Measurements from ENCODE around the gene AGO4. TPM values are rescaled to one million over a fixed set of nuclear protein-coding genes. Genes with fewer than 3 reads are reported as not detected.
A peak's percentile ranks its signal among the peaks of the same experiment; 100 is the strongest.

AGO4 gene
- polyA plus RNA-seq, 3 donors: 20.0 to 46.9 (median 24.0) TPM

DNA sequence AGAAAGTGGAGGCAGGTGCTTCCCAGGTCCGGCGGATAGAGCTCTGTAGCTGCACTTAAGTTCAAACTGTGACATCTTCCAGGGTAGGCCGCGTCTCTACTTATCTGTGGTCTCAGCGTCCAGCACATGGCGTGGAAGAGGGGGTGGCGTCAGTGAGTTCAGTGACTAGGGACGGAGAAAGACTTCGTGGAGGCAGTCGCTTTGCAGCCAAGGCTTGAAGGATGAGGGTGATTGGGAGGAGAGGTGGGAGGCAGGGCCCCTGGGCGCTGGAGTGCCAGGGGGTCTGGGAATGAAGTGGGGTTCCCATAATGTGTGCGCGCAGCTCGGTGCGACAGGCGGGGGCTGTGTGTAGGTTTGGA lies 74.7 kb downstream of the AGO4 start:
- H3K36me3 ChIP-seq (replicated peaks in 1 of 2; ENCODE audit: control insufficient read depth in 1 of 2, insufficient read depth in 2 of 2, low read length in 2 of 2): no peaks in the 10 kb centered on the region
- peak overlapping the region in 1 of 3 experiments; percentile 98 for H3K4me3 ChIP-seq (replicated peaks in 1 of 3; ENCODE audit: low read depth in 2 of 3, low read length in 3 of 3)
- peaks cover 0 to 5% (median 1%) of the 10 kb centered on the region in 3 donors for H3K27me3 Mint-ChIP-seq (ENCODE audit: low read depth in 3 of 3)
- peak overlapping the region; percentile 53 to 69 for H3K4me3 Mint-ChIP-seq
- H3K27ac ChIP-seq (ENCODE audit: low read depth in 1 of 2, low read length in 2 of 2): no peak overlapping the region
- no peaks in the 10 kb centered on the region for H3K9me3 ChIP-seq (replicated peaks in 1 of 2; ENCODE audit: control insufficient read depth in 1 of 2, insufficient read depth in 1 of 2, low read length in 2 of 2)
- no peaks in the 10 kb centered on the region for H3K27me3 ChIP-seq (ENCODE audit: control insufficient read depth in 2 of 2, insufficient read depth in 2 of 2, low read length in 2 of 2)
- H3K36me3 Mint-ChIP-seq: peaks cover 0 to 2% of the 10 kb centered on the region in 2 donors
- peaks cover 50% of the 10 kb centered on the region for H3K79me2 ChIP-seq (ENCODE audit: insufficient read depth, low read length)
- TF ChIP-seq, protein P1, sequence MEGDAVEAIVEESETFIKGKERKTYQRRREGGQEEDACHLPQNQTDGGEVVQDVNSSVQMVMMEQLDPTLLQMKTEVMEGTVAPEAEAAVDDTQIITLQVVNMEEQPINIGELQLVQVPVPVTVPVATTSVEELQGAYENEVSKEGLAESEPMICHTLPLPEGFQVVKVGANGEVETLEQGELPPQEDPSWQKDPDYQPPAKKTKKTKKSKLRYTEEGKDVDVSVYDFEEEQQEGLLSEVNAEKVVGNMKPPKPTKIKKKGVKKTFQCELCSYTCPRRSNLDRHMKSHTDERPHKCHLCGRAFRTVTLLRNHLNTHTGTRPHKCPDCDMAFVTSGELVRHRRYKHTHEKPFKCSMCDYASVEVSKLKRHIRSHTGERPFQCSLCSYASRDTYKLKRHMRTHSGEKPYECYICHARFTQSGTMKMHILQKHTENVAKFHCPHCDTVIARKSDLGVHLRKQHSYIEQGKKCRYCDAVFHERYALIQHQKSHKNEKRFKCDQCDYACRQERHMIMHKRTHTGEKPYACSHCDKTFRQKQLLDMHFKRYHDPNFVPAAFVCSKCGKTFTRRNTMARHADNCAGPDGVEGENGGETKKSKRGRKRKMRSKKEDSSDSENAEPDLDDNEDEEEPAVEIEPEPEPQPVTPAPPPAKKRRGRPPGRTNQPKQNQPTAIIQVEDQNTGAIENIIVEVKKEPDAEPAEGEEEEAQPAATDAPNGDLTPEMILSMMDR (IDR thresholded peaks at IDR 0.05): no peak
- H2AFZ ChIP-seq (ENCODE audit: insufficient read depth, low read depth, low read length, poor library complexity, severe bottlenecking): no peak overlapping the region
- H4K20me1 ChIP-seq (ENCODE audit: insufficient read depth, low read length): peaks cover 34% of the 10 kb centered on the region
- peak overlapping the region in 4 of 7 donors; percentile 31 to 80 (median 52) for H3K27ac Mint-ChIP-seq
- H3K4me2 ChIP-seq (replicated peaks; ENCODE audit: extremely low read depth, low read length, poor library complexity, severe bottlenecking): peak overlapping the region; percentile 100
- intact Hi-C loops (cut with micrococcal nuclease): loop anchor here in 1 of 2 donors (5.0 kb wide), 1 partner anchor 50 kb away; the partner anchor contains the start of gene AGO3
- DNase-seq: no peak
- H3K9me3 Mint-ChIP-seq: no peaks in the 10 kb centered on the region
- peaks cover 46 to 48% of the 10 kb centered on the region in 2 donors for H3K4me1 ChIP-seq (ENCODE audit: control insufficient read depth in 1 of 2, insufficient read depth in 2 of 2, low read length in 2 of 2)
- 73% methylated on average over 11 of the region's 16 CpGs for WGBS (ENCODE audit: insufficient coverage)
- peaks cover 47% of the 10 kb centered on the region for H3K4me1 Mint-ChIP-seq
- no peak overlapping the region for H3K9ac ChIP-seq (ENCODE audit: insufficient read depth, low read length, poor library complexity, severe bottlenecking)

DNA sequence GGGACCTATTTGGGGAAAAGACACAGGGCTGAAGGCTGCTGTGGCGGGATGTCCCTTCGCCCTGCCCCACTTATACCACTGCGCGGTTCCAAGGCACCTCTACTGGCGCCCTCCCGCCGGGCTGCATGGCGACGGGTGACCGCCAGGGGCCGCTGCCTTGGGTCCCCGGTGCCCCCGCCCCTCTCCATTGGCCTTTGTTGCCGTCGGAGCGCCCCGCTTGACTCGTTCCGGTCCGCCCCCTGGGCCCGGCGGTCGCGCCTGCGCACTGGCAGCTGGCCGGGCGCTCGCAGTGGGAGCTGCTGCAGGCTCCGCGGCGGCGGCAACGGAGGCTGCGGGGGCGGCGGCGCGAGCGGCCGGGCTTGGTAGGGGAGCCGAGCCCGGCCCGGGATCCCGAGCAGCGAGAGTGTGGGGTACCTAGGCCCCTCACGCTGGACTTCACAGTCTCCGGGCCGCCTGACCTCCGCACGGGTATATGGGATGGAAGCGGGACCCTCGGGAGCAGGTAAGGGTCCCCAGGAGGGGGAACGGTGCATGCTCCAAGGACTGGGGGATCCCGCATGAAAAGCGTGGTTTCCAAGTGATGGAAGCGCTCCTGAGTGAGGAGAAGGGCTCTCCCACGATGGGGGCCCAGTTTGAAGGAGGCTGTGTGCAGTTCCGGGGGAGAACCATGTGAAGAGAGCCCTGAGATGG lies 75.3 kb downstream of the AGO4 start, which contains the start of gene AGO1:
TSS of gene AGO1 (plus strand) at position 265 of the 690 bp plus-strand sequence. CDS start at position 478, 213 bp downstream.
- intact Hi-C loops (cut with micrococcal nuclease): loop anchor here in 1 of 2 donors (5.0 kb wide), 1 partner anchor 49 kb away; the partner anchor contains the start of gene AGO3
- TF ChIP-seq, protein P1 (IDR thresholded peaks at IDR 0.05): peak; percentile 98
- H3K36me3 Mint-ChIP-seq: peaks cover 0 to 5% of the 10 kb centered on the region in 2 donors

More for the DNA sequence above, 75.3 kb downstream of the AGO4 start, which contains the start of gene AGO1:
- Mint-ChIP-seq H3K9me3 (no peaks in the 10 kb centered on the region), H3K27me3 (ENCODE audit: low read depth in 3 of 3) (peaks cover 0 to 5% (median 1%) of the 10 kb centered on the region in 3 donors), H3K4me3 (peak within 1 kb of the TSS; percentile 95), H3K4me1 (peaks cover 52% of the 10 kb centered on the region), H3K27ac (peak within 1 kb of the TSS; percentile 76 to 93 (median 88))
- Histone ChIP-seq H3K4me2 (replicated peaks; ENCODE audit: extremely low read depth, low read length, poor library complexity, severe bottlenecking) (peak within 1 kb of the TSS; percentile 100), H3K4me3 (replicated peaks in 1 of 3; ENCODE audit: low read depth in 2 of 3, low read length in 3 of 3) (peak within 1 kb of the TSS; percentile 94 to 98 (median 95)), H3K9me3 (replicated peaks in 1 of 2; ENCODE audit: control insufficient read depth in 1 of 2, insufficient read depth in 1 of 2, low read length in 2 of 2) (no peaks in the 10 kb centered on the region), H2AFZ (ENCODE audit: insufficient read depth, low read depth, low read length, poor library complexity, severe bottlenecking) (peak within 1 kb of the TSS; percentile 84), H4K20me1 (ENCODE audit: insufficient read depth, low read length) (peaks cover 38% of the 10 kb centered on the region), H3K27me3 (ENCODE audit: control insufficient read depth in 2 of 2, insufficient read depth in 2 of 2, low read length in 2 of 2) (no peaks in the 10 kb centered on the region), H3K27ac (ENCODE audit: low read depth in 1 of 2, low read length in 2 of 2) (peak within 1 kb of the TSS; percentile 43 to 87), H3K4me1 (ENCODE audit: control insufficient read depth in 1 of 2, insufficient read depth in 2 of 2, low read length in 2 of 2) (peaks cover 51 to 53% of the 10 kb centered on the region in 2 donors), H3K36me3 (replicated peaks in 1 of 2; ENCODE audit: control insufficient read depth in 1 of 2, insufficient read depth in 2 of 2, low read length in 2 of 2) (no peaks in the 10 kb centered on the region), H3K79me2 (ENCODE audit: insufficient read depth, low read length) (peaks cover 55% of the 10 kb centered on the region), H3K9ac (ENCODE audit: insufficient read depth, low read length, poor library complexity, severe bottlenecking) (peak within 1 kb of the TSS; percentile 92)
- peak; percentile 92 to 95 (median 93) for DNase-seq
- under 1% methylated on average over 58 of the region's 58 CpGs for WGBS (ENCODE audit: insufficient coverage)

Measured in CD14-positive monocyte (primary cell).